GM21528 (cell line): ENCODE measurements around the gene ERICH2.

ENCODE experiments used
- ATAC-seq: cut with Tn5 transposase; IDR thresholded peaks from one replicate; pipeline ENCODE4 v1.9.1; 2021; ENCODE audit warnings: mild to moderate bottlenecking, moderate library complexity; ENCODE audit not compliant: unreplicated experiment, low FRiP score

Gene ERICH2

DNA sequence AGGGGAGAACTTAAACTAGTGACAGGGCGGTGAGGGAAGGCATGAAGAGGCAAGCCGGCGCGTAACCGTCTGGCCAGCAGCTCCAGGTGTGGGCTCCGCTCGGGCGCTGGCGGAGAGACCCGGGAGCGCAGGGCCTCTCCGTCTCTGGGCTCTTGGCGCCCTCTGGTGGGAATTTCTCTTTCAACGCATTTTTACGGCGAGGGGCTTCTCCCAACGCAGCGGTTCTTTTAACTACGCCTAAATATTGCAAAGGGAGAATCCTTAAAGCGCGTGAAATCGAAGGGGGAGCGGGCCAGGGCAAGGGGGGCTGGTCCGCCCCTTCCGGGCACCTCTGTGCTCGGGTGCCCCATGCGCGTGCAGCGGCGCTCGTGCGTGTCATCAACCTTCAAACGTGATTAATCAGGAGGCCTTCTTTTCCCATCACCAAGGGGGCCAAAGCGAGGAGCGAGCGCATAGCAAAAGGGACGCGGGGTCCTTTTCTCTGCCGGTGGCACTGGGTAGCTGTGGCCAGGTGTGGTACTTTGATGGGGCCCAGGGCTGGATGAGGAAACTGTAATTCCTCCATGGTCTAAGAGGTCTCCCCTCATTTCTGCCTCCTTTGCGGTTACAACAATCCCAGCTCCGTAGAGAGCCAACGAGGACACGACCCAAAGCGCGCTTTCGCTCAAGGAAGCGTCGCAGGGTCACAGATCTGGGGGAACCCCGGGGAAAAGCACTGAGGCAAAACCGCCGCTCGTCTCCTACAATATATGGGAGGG, 45.7 kb downstream of the ERICH2 start:
- no peak for ATAC-seq

GRCh38 chr2:170816504-170817092, 46.4 kb downstream of the ERICH2 start, which contains the start of gene GAD1:
TSS of gene GAD1 (plus strand) at chr2:170816887. CDS start at chr2:170818592, 1,705 bp downstream.
- ATAC-seq: peak; percentile 62

- ATAC-seq: peak; percentile 7
Observed at GRCh38 chr2:170817093-170818035, 47.2 kb downstream of the ERICH2 start.

DNA sequence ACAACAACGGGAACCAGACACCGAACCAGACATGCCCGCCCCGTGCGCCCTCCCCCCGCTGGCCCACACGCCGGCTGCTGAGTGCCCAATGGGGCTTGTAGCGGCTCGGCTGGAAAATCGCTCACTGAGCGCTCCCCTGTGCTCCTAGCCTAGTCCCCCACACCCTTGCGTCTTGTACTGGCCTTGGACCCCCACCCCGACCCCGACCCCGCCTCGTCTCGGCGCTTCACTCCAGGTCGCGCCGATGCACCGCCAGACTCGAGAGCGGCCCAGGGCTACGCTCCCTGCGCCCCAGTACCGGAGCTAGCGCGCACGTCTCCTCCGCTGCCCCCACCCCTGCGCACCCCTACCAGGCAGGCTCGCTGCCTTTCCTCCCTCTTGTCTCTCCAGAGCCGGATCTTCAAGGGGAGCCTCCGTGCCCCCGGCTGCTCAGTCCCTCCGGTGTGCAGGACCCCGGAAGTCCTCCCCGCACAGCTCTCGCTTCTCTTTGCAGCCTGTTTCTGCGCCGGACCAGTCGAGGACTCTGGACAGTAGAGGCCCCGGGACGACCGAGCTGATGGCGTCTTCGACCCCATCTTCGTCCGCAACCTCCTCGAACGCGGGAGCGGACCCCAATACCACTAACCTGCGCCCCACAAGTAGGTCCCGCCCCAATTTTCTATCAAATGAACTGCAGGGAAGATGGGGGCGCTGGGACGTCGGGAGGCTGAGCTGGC, 48.0 kb downstream of the ERICH2 start:
- no peak for ATAC-seq

DNA sequence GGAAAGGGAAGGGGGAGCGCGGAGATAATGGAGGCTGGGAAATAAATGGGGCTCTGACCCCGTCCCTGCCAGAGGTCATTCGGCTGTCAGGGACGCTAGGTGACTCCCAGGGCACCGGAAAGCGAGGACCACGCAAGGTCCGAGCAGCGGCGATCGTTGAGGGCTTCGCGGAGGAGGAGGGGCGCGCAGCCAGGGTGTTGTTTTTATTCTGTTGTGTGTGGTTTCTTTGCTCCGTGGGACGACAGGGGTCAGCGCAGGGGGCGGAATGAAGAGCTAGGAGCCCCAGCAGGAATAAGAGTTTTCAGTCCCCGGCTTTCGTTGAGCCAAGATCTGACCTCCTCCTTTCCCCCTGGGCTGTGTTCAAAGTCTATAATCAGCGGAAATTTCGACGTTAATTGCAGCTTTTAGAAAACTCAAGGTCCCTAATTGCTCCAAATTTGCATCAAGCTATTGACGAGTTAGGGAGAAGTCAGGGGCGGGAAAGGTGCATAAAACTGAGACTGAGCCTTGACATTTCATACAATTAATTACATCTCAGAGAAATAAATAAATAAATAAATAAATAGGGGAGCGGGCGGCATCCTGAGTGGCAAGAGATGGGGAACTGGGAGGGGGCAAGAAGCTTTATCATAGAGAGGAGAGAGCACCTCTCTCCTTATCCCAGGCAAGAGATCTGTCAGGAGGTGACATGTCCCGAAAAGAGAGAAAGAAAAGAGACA, 48.7 kb downstream of the ERICH2 start:
- no peak for ATAC-seq

DNA sequence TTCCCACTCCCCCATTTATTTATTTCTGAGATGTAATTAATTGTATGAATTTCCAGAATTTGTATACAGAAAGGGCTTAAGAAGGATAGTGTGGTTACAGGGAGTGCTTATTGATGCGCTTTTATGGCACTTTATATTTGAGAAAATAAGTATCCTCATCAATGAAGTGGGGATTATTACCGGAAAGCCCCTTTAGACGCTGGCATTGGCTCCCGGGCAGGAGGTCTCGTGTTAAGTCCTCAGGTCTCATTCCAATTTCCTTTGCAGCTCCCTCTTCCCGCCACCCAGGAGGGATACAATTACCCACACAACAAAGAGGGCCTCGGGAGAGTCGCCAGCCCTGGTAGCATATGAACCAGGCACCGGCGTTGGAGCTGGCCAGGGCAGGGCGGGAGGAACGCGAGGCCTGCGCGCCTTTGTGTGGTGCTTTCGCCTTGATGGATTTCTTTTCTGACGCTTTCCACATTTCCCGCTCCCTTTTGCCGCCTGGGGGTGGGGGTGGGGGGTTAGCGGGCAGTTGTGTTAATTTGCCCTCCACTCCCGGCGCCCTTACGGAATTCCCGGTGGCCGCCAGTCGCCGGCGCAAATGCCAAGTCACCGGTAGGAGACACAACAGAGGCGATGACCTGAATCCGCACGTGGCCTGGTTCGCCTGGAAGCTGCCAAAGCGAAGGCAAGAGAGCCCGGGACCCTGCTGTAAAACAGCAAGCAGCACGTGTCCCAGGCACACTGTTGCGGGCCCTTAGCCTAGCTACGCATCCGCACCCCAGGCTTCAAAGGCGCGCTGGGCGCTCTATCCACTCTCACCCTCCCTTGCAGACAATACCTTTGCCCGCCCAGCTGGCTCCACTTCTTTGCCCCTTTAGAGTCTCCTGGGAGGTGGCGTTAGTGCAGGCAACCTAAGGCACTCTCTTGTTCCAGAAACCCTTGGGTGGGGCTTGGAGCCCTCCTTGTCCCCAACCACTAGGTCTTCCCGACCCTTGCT, 49.8 kb downstream of the ERICH2 start:
- no peak for ATAC-seq

DNA sequence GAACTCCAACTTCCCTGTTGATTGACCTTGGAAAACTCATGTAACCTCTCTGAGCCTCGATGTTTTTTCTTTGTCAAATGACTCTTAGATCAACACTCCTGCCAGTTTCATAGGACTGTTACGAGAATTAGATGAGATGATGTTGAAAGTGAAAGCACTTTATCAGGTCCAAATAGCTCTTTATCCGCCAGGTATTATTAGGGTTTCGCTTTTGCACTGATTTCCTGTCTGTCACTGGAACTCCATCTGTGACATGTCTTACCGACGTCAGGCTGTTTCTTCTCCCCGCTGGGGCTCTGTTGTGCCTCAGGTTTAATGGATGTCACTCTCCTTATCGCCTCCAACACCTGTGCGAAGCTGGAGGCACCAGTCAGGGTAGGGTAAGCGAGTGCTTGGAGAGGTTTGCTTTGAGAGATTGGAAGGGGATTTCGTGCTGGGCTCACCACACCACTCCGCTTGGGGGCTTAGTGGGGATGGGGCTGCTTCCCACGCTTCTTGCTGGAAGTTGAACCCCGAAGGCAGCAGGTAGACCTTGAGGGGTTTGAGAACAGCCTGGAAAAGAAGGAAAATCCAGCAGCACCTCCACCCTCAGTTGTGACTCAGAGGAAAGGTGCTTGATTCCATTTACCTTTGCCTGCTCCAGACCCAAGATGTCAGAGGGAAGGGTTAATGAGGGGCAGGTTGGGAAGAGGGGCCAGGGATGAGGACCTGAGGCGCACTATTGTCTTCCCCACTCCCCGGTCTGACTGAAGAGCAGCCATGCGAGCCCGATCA, 50.8 kb downstream of the ERICH2 start:
- ATAC-seq: no peak

GRCh38 chr2:170821531-170822289, 51.5 kb downstream of the ERICH2 start:
- ATAC-seq: no peak

DNA sequence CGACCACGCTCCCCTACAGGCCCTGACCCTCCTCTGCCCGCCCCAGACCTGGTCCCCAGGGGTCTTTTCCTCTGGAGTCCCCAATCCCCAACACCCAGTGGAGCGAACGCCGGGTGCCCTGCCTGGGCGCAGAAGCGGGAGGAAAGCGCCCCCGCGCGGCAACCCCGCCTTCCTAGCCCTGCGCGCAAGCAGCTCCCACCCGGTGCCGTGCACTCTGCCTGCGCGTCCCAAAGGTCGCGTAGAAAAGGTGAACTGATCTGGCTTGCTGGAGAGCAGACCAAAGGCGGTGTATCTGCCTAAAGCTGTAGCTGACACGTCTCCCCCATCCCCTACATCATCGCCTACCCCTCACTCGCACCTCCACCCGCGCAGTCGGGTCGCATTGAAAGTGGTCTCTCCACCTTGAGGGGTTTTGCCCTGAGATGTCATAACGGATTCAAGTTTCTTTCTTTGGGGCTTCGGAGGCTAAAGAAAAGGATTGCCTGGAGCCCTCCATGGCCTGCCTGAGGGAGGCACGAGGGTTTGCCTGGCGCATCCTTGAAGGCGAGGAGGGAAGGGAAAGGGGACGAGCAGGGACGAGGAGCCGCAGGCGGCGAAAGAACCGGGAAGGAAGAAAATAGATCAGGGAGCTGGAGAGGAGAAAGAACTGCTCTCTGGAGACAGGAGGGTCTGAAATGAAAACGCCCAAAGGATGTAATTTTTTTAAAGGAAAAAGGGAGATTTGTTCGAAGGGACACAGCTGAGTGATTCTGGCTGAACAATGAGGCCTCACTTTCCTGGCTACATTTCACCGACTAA, 52.3 kb downstream of the ERICH2 start:
- ATAC-seq: no peak

DNA sequence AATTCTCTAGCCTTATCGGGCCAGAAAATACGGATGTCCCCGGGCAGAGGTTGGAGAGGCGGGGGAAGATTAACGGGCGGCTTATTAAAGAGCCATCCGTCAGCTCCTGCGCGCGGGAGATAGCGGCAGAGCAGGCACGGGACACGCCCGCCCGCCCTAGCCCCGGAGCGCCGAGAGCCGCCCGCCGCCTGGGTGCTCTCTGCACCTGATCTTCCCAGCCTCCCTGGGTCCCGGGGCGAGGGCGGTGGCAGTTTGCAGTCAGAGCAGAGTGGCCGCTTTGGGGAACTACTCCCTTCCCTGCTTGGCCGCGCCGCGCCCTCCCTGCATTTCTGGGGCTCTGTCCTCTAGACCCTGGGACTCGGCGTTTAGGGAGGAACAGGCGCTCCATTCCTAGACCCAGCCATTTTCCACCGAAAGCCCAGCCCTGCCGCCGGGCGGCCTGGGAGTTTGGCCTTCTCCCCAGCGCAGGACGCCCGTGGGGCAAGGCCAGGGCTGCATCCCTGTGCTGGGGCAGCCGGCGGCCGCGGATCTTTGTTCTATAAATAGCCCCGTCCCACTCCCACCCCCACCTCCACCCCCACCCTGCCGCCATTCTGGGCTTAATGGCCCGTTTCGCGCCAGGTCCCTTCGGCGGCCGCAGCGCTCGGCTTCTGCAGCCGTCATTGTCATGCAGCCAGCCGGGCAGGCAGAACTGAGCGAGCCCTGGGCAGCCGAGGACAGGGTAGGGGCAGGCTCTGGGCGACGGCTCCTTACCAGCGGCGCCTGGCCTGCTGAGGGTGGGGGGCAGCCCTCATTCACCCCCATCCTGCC, 53.1 kb downstream of the ERICH2 start:
- ATAC-seq: no peak

DNA sequence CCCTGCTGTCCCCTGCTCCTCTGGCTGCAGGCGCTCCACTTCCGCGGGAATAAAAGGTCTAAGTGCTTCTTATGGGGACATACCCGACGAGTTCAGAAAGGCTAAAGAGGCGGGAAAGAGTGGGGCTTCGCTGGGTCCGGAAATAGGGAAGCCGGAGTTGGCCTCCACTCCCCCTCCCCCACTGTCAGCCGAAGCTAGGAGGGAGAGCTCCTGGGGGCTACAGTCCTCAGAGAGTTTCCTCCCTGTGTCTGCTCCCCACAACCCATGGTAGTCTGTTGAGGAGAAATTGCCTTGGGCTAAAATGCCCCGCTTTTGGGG, 53.7 kb downstream of the ERICH2 start:
- ATAC-seq: no peak

- no peak for ATAC-seq
Observed at GRCh38 chr2:170824526-170825015, 54.4 kb downstream of the ERICH2 start.

DNA sequence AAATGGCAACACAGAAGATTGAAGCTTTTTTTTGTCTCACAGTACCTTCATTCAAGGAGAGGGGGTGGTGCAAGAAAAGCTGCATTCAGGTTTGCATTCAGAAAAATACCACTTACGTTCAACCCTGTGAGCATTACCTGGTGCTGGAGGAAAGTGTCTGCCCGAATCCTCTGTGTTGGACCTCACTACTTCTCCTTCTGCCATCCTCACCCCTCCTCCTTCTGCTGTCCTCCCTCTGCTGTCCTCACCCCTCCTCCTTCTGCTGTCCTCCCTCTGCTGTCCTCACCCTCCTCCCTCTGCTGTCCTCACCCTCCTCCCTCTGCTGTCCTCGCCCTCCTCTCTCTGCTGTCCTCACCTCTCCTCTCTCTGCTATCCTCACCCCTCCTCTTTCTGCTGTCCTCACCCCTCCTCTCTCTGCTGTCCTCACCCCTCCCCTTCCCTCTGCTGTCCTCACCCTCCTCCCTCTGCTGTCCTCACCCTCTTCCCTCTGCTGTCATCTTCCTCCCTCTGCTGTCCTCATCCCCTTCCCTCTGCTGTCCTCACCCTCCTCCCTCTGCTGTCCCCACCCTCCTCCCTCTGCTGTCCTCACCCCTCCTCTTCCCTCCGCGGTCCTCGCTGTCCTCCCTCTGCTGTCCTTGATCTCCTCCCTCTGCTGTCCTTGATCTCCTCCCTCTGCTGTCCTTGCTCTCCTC, 57.8 kb downstream of the ERICH2 start:
- ATAC-seq: no peak

DNA sequence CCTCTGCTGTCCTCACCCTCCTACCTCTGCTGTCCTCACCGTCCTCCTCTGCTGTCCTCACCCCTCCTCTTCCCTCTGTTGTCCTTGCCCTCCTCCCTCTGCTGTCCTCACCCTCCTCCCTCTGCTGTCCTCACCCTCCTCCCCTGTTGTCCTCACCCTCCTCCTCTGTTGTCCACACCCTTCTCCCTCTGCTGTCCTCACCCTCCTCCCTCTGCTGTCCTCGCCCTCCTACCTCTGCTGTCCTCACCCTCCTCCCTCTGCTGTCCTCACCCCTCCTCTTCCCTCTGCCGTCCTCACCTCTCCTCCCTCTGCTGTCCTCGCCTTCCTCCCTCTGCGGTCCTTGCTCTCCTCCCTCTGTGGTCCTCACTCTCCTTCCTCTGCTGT, 58.3 kb downstream of the ERICH2 start:
- ATAC-seq: no peak

GRCh38 chr2:170829036-170829435, 58.9 kb downstream of the ERICH2 start:
- no peak for ATAC-seq
